HEK293 (cell line): ENCODE results near the gene ZBTB1.

Experiments
- CTCF ChIA-PET: fragments of 350-600 bp; formaldehyde crosslinking; extraction: SDS; loops from one replicate; lab custom pipeline; 2021; ENCODE audit warnings: antibody characterized with exemption; lab: Yijun Ruan, JAX
- POLR2A ChIA-PET: fragments of 300-600 bp; formaldehyde crosslinking; extraction: SDS; loops from one replicate; lab custom pipeline; 2020; ENCODE audit warnings: antibody characterized with exemption, inconsistent platforms; lab: Yijun Ruan, JAX
- H3K27ac ChIP-seq: fragments of 200-500 bp; sonication (Bioruptor generic); 2 replicates; pipeline ENCODE4 v1.5.1; 2014; ENCODE audit warnings: low read depth, low read length, control low read depth, inconsistent platforms; ENCODE audit errors: extremely low read depth
- H3K36me3 ChIP-seq, 2 experiments: fragments of 200-500 bp in 1 of 2; sonication (Bioruptor generic) in 1 of 2; 1 replicate in 1 of 2; 2 replicates in 1 of 2; pipeline ENCODE4 v1.5.1; 2014 to 2017; ENCODE audit warnings: inconsistent platforms in 2 of 2, low read length in 2 of 2; ENCODE audit not compliant: control insufficient read depth in 2 of 2, insufficient read depth in 1 of 2
- H3K4me1 ChIP-seq: fragments of 200-500 bp; sonication (Bioruptor generic); 2 replicates; pipeline ENCODE4 v1.5.1; 2014; ENCODE audit warnings: mild to moderate bottlenecking, low read length, inconsistent platforms; ENCODE audit not compliant: control insufficient read depth, insufficient read depth
- H3K4me3 ChIP-seq: 2 replicates; pipeline ENCODE4 v1.5.1; 2011; ENCODE audit warnings: low read depth, mild to moderate bottlenecking, control low read depth, low read length, moderate library complexity
- H3K9me3 ChIP-seq: fragments of 200-500 bp; sonication (Bioruptor generic); 2 replicates; pipeline ENCODE4 v1.5.1; 2014; ENCODE audit warnings: low read depth, low read length, inconsistent platforms; ENCODE audit not compliant: control insufficient read depth, insufficient read depth
- BCL11B ChIP-seq: fragments of 450-650 bp; formaldehyde crosslinking; IDR thresholded peaks from 2 replicates; pipeline ENCODE4 v1.5.1; 2016; ENCODE audit warnings: low read depth, missing biosample characterization, missing genetic modification characterization
- GLIS1 ChIP-seq: fragments of 450-650 bp; formaldehyde crosslinking; IDR thresholded peaks from 2 replicates; pipeline ENCODE4 v1.5.1; 2016; ENCODE audit warnings: missing biosample characterization, missing genetic modification characterization
- KLF16 ChIP-seq: fragments of 450-650 bp; formaldehyde crosslinking; IDR thresholded peaks from 2 replicates; pipeline ENCODE4 v1.5.1; 2017; ENCODE audit warnings: missing biosample characterization, missing genetic modification characterization
- PATZ1 ChIP-seq: fragments of 450-650 bp; formaldehyde crosslinking; IDR thresholded peaks from 2 replicates; pipeline ENCODE4 v1.5.1; 2016; ENCODE audit warnings: missing biosample characterization, missing genetic modification characterization
- PBX3 ChIP-seq: sonication (generic); formaldehyde crosslinking; IDR thresholded peaks from 2 replicates; pipeline ENCODE4 v1.8.1; 2022; ENCODE audit warnings: mild to moderate bottlenecking, moderate library complexity, missing genetic modification reagents
- PRDM10 ChIP-seq: fragments of 450-650 bp; formaldehyde crosslinking; IDR thresholded peaks from 2 replicates; pipeline ENCODE4 v1.5.1; 2016; ENCODE audit warnings: missing biosample characterization, missing genetic modification characterization
- TCF7L2 ChIP-seq: IDR thresholded peaks from 2 replicates; pipeline ENCODE4 v1.6.1; 2011; ENCODE audit warnings: low read depth, mild to moderate bottlenecking, inconsistent platforms, low read length, moderate library complexity, borderline replicate concordance
- ZBTB17 ChIP-seq: fragments of 450-650 bp; formaldehyde crosslinking; IDR thresholded peaks from 2 replicates; pipeline ENCODE4 v1.5.1; 2016; ENCODE audit warnings: missing biosample characterization, missing genetic modification characterization
- ZBTB21 ChIP-seq: fragments of 450-650 bp; formaldehyde crosslinking; IDR thresholded peaks from 2 replicates; pipeline ENCODE4 v1.5.1; 2017; ENCODE audit warnings: missing biosample characterization, missing genetic modification characterization
- ZFP3 ChIP-seq: fragments of 450-650 bp; formaldehyde crosslinking; IDR thresholded peaks from 2 replicates; pipeline ENCODE4 v1.5.1; 2016; ENCODE audit warnings: low read depth, missing biosample characterization, missing genetic modification characterization
- ZNF112 ChIP-seq: fragments of 450-650 bp; formaldehyde crosslinking; IDR thresholded peaks from 2 replicates; pipeline ENCODE4 v1.5.0; 2017; ENCODE audit warnings: missing biosample characterization, missing genetic modification characterization
- ZNF133 ChIP-seq: fragments of 450-650 bp; formaldehyde crosslinking; IDR thresholded peaks from 2 replicates; pipeline ENCODE4 v1.5.1; 2016; ENCODE audit warnings: missing biosample characterization, missing genetic modification characterization
- ZNF157 ChIP-seq: fragments of 450-650 bp; formaldehyde crosslinking; IDR thresholded peaks from 2 replicates; pipeline ENCODE4 v1.5.1; 2016; ENCODE audit warnings: missing biosample characterization, missing genetic modification characterization
- ZNF239 ChIP-seq: fragments of 450-650 bp; formaldehyde crosslinking; IDR thresholded peaks from 2 replicates; pipeline ENCODE4 v1.5.1; 2016; ENCODE audit warnings: missing biosample characterization, missing genetic modification characterization
- ZNF24 ChIP-seq: fragments of 450-650 bp; formaldehyde crosslinking; IDR thresholded peaks from 2 replicates; pipeline ENCODE4 v1.5.1; 2016; ENCODE audit warnings: missing biosample characterization, missing genetic modification characterization
- ZNF26 ChIP-seq: fragments of 450-650 bp; formaldehyde crosslinking; IDR thresholded peaks from 2 replicates; pipeline ENCODE4 v1.5.1; 2016; ENCODE audit warnings: missing biosample characterization, missing genetic modification characterization
- ZNF266 ChIP-seq: fragments of 450-650 bp; formaldehyde crosslinking; IDR thresholded peaks from 2 replicates; pipeline ENCODE4 v1.5.1; 2016; ENCODE audit warnings: missing biosample characterization, missing genetic modification characterization, low read depth
- ZNF324 ChIP-seq: fragments of 450-650 bp; formaldehyde crosslinking; IDR thresholded peaks from 2 replicates; pipeline ENCODE4 v1.5.1; 2016; ENCODE audit warnings: missing biosample characterization, missing genetic modification characterization
- ZNF354C ChIP-seq: fragments of 450-650 bp; formaldehyde crosslinking; IDR thresholded peaks from 2 replicates; pipeline ENCODE4 v1.5.1; 2016; ENCODE audit warnings: missing biosample characterization, missing genetic modification characterization, low read depth, borderline replicate concordance
- ZNF362 ChIP-seq: fragments of 450-650 bp; formaldehyde crosslinking; IDR thresholded peaks from 2 replicates; pipeline ENCODE4 v1.5.1; 2016; ENCODE audit warnings: missing biosample characterization, missing genetic modification characterization
- ZNF473 ChIP-seq: fragments of 450-650 bp; formaldehyde crosslinking; IDR thresholded peaks from 2 replicates; pipeline ENCODE4 v1.5.1; 2017; ENCODE audit warnings: missing biosample characterization, missing genetic modification characterization
- ZNF488 ChIP-seq: fragments of 450-650 bp; formaldehyde crosslinking; IDR thresholded peaks from 2 replicates; pipeline ENCODE4 v1.5.1; 2016; ENCODE audit warnings: missing biosample characterization, missing genetic modification characterization
- ZNF501 ChIP-seq: fragments of 450-650 bp; formaldehyde crosslinking; IDR thresholded peaks from 2 replicates; pipeline ENCODE4 v1.5.1; 2016; ENCODE audit warnings: missing biosample characterization, missing genetic modification characterization
- ZNF701 ChIP-seq: fragments of 450-650 bp; formaldehyde crosslinking; IDR thresholded peaks from 2 replicates; pipeline ENCODE4 v1.5.1; 2016; ENCODE audit warnings: missing biosample characterization, missing genetic modification characterization
- ZNF747 ChIP-seq: fragments of 450-650 bp; formaldehyde crosslinking; IDR thresholded peaks from 2 replicates; pipeline ENCODE4 v1.5.1; 2016; ENCODE audit warnings: missing biosample characterization, missing genetic modification characterization
- ZNF777 ChIP-seq: fragments of 450-650 bp; formaldehyde crosslinking; IDR thresholded peaks from 2 replicates; pipeline ENCODE4 v1.5.1; 2017; ENCODE audit warnings: missing biosample characterization, missing genetic modification characterization, borderline replicate concordance

The ZBTB1 gene

GRCh38 chr14:64540208-64541202 lies 35.9 kb downstream of the ZBTB1 start, which contains the start of gene HSPA2:
HSPA2 (plus strand) TSS chr14:64540741; CDS start chr14:64540850, 109 bp downstream.
- H3K36me3 ChIP-seq = no peaks in the 10 kb centered on the region
- CTCF ChIA-PET = interaction anchor here (0.5 to 1.9 kb wide), 21 partner anchors 9 to 444 kb away, joined by 3 to 12 read pairs (median 3); no protein-coding TSS in a partner anchor
- H3K4me1 ChIP-seq = peaks cover 13% of the 10 kb centered on the region
- no peaks in the 10 kb centered on the region for H3K9me3 ChIP-seq
- H3K27ac ChIP-seq = peak within 1 kb of the TSS; percentile 81
- POLR2A ChIA-PET = interaction anchor here (0.6 to 4.3 kb wide), 44 partner anchors 10 to 375 kb away, joined by 3 to 54 read pairs (median 4); partner anchors contain the start of genes MTHFD1, PLEKHG3, PPP1R36 and ZBTB1
- H3K4me3 ChIP-seq = peak within 1 kb of the TSS; percentile 57
- TF ChIP-seq ZNF701 (tag by site-specific recombination) (no peak), ZNF133 (tag by site-specific recombination) (no peak), TCF7L2 (no peak), ZNF362 (tag by site-specific recombination) (no peak), GLIS1 (tag by site-specific recombination) (peak; percentile 27; the same call in 1 of the 2 replicates), ZNF239 (tag by site-specific recombination) (no peak), ZNF501 (tag by site-specific recombination) (peak; percentile 48; the same call in 1 of the 2 replicates), ZNF157 (no peak), PBX3 (peak; percentile 99), ZNF777 (no peak), ZNF24 (tag by site-specific recombination) (0 out of 2 replicates have a peak, but pooled peaks have one; percentile 11), KLF16 (tag by site-specific recombination) (no peak), ZNF354C (tag by site-specific recombination) (no peak), ZNF324 (tag by site-specific recombination) (0 out of 2 replicates have a peak, but pooled peaks have one; percentile 20), PATZ1 (tag by site-specific recombination) (0 out of 2 replicates have a peak, but pooled peaks have one; percentile 20), ZNF488 (tag by site-specific recombination) (no peak), BCL11B (tag by site-specific recombination) (no peak), ZNF747 (tag by site-specific recombination) (no peak), ZNF473 (tag by site-specific recombination) (no peak), ZNF112 (no peak), ZNF266 (tag by site-specific recombination) (no peak), ZNF26 (tag by site-specific recombination) (no peak), ZFP3 (tag by site-specific recombination) (no peak), ZBTB21 (no peak), PRDM10 (peak; percentile 56; the same call in 1 of the 2 replicates), ZBTB17 (tag by site-specific recombination) (peak; percentile 72)
